ENCODE measurements around the gene KYAT1. TPM values are rescaled to one million over a fixed set of nuclear protein-coding genes. Genes with fewer than 3 reads are reported as not detected.
"Not testable (repeated sequence)": the region's sequence is repeated elsewhere in the genome, so short reads cannot be mapped to it uniquely, and the experiment has no call there.

KYAT1 gene
- total RNA-seq, 4 donors from 2014 or later, result 4.0 to 9.4 (median 5.7) TPM

DNA sequence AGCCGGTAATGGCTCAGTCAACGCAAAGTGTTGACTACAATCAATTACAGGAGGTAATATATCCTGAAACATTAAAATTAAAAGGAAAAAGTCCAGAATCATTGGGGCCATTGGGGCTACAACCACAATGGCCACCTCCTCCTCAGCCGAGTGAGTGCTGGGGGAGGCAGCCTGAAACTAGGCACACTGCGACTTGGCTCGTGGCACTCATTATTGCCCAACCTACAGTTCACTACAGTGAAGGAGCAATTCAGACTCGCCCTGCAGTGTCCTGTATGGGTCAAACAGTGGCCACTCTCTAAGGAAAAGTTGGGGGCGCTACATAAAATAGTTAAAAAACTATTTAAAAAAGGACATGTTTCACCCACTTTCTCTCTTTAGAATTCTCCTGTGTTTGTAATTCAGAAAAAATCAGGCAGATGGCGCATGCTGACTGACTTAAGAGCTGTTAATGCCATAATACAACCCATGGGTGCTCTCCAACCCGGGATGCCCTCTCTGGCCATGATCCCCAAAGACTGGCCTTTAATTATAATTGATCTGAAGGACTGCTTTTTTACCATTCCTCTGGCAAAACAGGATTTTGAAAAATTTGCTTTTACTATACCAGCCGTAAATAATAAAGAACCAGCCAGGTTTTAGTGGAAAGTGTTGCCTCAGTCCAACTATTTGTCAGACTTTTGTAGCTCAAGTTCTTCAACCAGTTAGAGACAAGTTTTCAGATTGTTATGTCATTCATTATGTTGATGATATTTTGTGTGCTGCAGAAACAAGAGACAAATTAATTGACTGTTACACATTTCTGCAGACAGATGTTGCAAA is 29.8 kb downstream of the KYAT1 start:
- TF ChIP-seq CTCF (IDR thresholded peaks at IDR 0.05), result peak in 5 of 6 experiments; percentile 60 to 80 (median 75)

GRCh38 chr9:128851024-128851423 is 30.7 kb downstream of the KYAT1 start:
- H3K4me3 ChIP-seq; intact Hi-C loops (cut with DNase I): not testable (repeated sequence)

More for the DNA sequence above, 29.8 kb downstream of the KYAT1 start:
- intact Hi-C loops (cut with DNase I); H3K27ac ChIP-seq; H3K9me3 ChIP-seq; H3K4me3 ChIP-seq; DNase-seq; H3K36me3 ChIP-seq; H3K27me3 ChIP-seq: not testable (repeated sequence)
- 59 to 66% methylated on average over 8 to 10 of the region's 10 CpGs for WGBS, 2 donors
- H3K4me1 ChIP-seq, result peaks cover 0 to 20% (median 5%) of the 10 kb centered on the region in 3 donors

GRCh38 chr9:128847803-128848202 is 33.9 kb downstream of the KYAT1 start:
- peaks cover 8 to 33% (median 9%) of the 10 kb centered on the region in 3 donors for H3K4me1 ChIP-seq
- peaks cover 0 to 9% (median 0%) of the 10 kb centered on the region in 3 donors for H3K9me3 ChIP-seq
- no peaks in the 10 kb centered on the region for H3K27me3 ChIP-seq
- 100% methylated on average over 1 of the region's 1 CpG for WGBS, 2 donors
- peaks cover 0 to 1% (median 0%) of the 10 kb centered on the region in 3 donors for H3K36me3 ChIP-seq
- DNase-seq, result no peak
- intact Hi-C loops (cut with DNase I), result no loop called here
- no peak overlapping the region for H3K4me3 ChIP-seq
- TF ChIP-seq POLR2A (IDR thresholded peaks at IDR 0.05) (no peak), CTCF (IDR thresholded peaks at IDR 0.05) (no peak)
- H3K27ac ChIP-seq, result no peak overlapping the region

More at GRCh38 chr9:128851024-128851423, 30.7 kb downstream of the KYAT1 start:
- not testable (repeated sequence) for H3K27ac ChIP-seq, H3K36me3 ChIP-seq, DNase-seq, H3K9me3 ChIP-seq, H3K27me3 ChIP-seq
- peaks cover 0 to 24% (median 1%) of the 10 kb centered on the region in 3 donors for H3K4me1 ChIP-seq
- 91 to 97% methylated on average over 10 of the region's 10 CpGs for WGBS, 2 donors

- TF ChIP-seq CTCF (IDR thresholded peaks at IDR 0.05), result no peak
- TF ChIP-seq POLR2A (IDR thresholded peaks at IDR 0.05), result no peak
- intact Hi-C loops (cut with DNase I), result no loop called here
- no peak for DNase-seq
- no peak overlapping the region for H3K4me3 ChIP-seq
- H3K27me3 ChIP-seq, result no peaks in the 10 kb centered on the region
- H3K27ac ChIP-seq, result peak overlapping the region in 3 of 4 donors; percentile 62 to 81 (median 69)
- peaks cover 0 to 13% (median 0%) of the 10 kb centered on the region in 3 donors for H3K36me3 ChIP-seq
- WGBS, 2 donors, result 70 to 92% methylated on average over 2 of the region's 3 CpGs
- H3K9me3 ChIP-seq, result peaks cover 0 to 9% (median 0%) of the 10 kb centered on the region in 3 donors
- H3K4me1 ChIP-seq, result peaks cover 8 to 25% (median 9%) of the 10 kb centered on the region in 3 donors
These were observed 35.1 kb downstream of the KYAT1 start for GRCh38 chr9:128846680-128847030.

GRCh38 chr9:128845186-128845931 is 36.4 kb downstream of the KYAT1 start:
- H3K4me3 ChIP-seq, result peak overlapping the region in 1 of 4 donors; percentile 16
- peaks cover 0 to 26% (median 0%) of the 10 kb centered on the region in 3 donors for H3K36me3 ChIP-seq
- peaks cover 0 to under 1% (median 0%) of the 10 kb centered on the region in 3 donors for H3K9me3 ChIP-seq
- peaks cover 8 to 25% (median 9%) of the 10 kb centered on the region in 3 donors for H3K4me1 ChIP-seq
- intact Hi-C loops (cut with DNase I), result no loop called here
- WGBS, 2 donors, result 32 to 50% methylated on average over 1 to 3 of the region's 13 CpGs
- TF ChIP-seq POLR2A (IDR thresholded peaks at IDR 0.05) (no peak), CTCF (IDR thresholded peaks at IDR 0.05) (peak in 4 of 6 experiments; percentile 15 to 55 (median 21))
- H3K27me3 ChIP-seq, result no peaks in the 10 kb centered on the region
- DNase-seq, result no peak
- peak overlapping the region; percentile 57 to 81 (median 66) for H3K27ac ChIP-seq

- 90 to 96% methylated on average over 6 to 7 of the region's 7 CpGs for WGBS, 2 donors
- Histone ChIP-seq H3K4me1 (peaks cover 8 to 25% (median 9%) of the 10 kb centered on the region in 3 donors), H3K36me3 (peaks cover 0 to 48% (median 0%) of the 10 kb centered on the region in 3 donors)
- H3K4me3 ChIP-seq; H3K27ac ChIP-seq; H3K27me3 ChIP-seq; intact Hi-C loops (cut with DNase I); DNase-seq; H3K9me3 ChIP-seq: not testable (repeated sequence)
These were observed 38.6 kb downstream of the KYAT1 start for GRCh38 chr9:128843171-128843570.
